HFFc6 (cell line): ENCODE results near the gene UGCG. TPM values are rescaled to one million over a fixed set of nuclear protein-coding genes. Genes with fewer than 3 reads are reported as not detected.
"Not testable (repeated sequence)": the region's sequence is repeated elsewhere in the genome, so short reads cannot be mapped to it uniquely, and the experiment has no call there.

Experiments used
- DNase-seq: peaks from one replicate; pipeline ENCODE4 v3.0.0-alpha.2; 2018
- H3K27ac Mint-ChIP-seq: 2 replicates; pipeline ENCODE4 v1.8.0; 2020; ENCODE audit warnings: mild to moderate bottlenecking, mixed read lengths
- H3K27me3 Mint-ChIP-seq: 2 replicates; pipeline ENCODE4 v1.8.0; 2021; ENCODE audit warnings: mild to moderate bottlenecking, moderate library complexity, mixed read lengths; ENCODE audit not compliant: insufficient read depth
- H3K36me3 Mint-ChIP-seq: 2 replicates; pipeline ENCODE4 v1.8.0; 2021; ENCODE audit warnings: low read depth, mixed read lengths
- H3K4me1 Mint-ChIP-seq: 2 replicates; pipeline ENCODE4 v1.8.0; 2020; ENCODE audit warnings: low read depth, mixed read lengths
- H3K4me3 Mint-ChIP-seq: 2 replicates; pipeline ENCODE4 v1.8.0; 2020; ENCODE audit warnings: mild to moderate bottlenecking, moderate library complexity, mixed read lengths
- H3K9me3 Mint-ChIP-seq: 2 replicates; pipeline ENCODE4 v1.8.0; 2020; ENCODE audit warnings: mild to moderate bottlenecking, mixed read lengths
- CTCF ChIP-seq: fragments of 200-600 bp; sonication (generic); IDR thresholded peaks from 2 replicates; pipeline ENCODE4 v1.5.0; 2021; ENCODE audit warnings: antibody characterized with exemption, mild to moderate bottlenecking
- total RNA-seq, 6 experiments: library from RNA; stranded (reverse); fragmentation: NEBNext Ultra II Directional; extraction: Animal tissue kit (Norgen Biotek cat#: 25700); gene quantifications; 2 replicates in 1 of 6; 3 replicates in 5 of 6; pipeline ENCODE4 v1.2.3, GENCODE V29; 2021

UGCG gene
- total RNA-seq, 6 experiments from 2014 or later, result 45.5 to 82.3 (median 70.4) TPM

- Mint-ChIP-seq H3K36me3 (no peaks in the 10 kb centered on the region), H3K4me3 (no peak overlapping the region)
- TF ChIP-seq CTCF, result no peak
Measured at GRCh38 chr9:111876179-111876578, 20.4 kb upstream of the UGCG start.

GRCh38 chr9:111877420-111877819 lies 19.2 kb upstream of the UGCG start:
- Mint-ChIP-seq H3K27me3 (no peaks in the 10 kb centered on the region; the same call in 1 of the 2 replicates), H3K4me1 (peaks cover 8% of the 10 kb centered on the region; the same call in 1 of the 2 replicates), H3K9me3 (peaks cover 12% of the 10 kb centered on the region; the same call in 1 of the 2 replicates), H3K36me3 (no peaks in the 10 kb centered on the region), H3K27ac (no peak overlapping the region), H3K4me3 (no peak overlapping the region)
- DNase-seq, result no peak
- no peak for TF ChIP-seq CTCF

More at GRCh38 chr9:111876179-111876578, 20.4 kb upstream of the UGCG start:
- no peak for DNase-seq
- Mint-ChIP-seq H3K4me1 (peaks cover 8% of the 10 kb centered on the region; the same call in 1 of the 2 replicates), H3K9me3 (peaks cover 7% of the 10 kb centered on the region; the same call in 1 of the 2 replicates), H3K27me3 (no peaks in the 10 kb centered on the region; the same call in 1 of the 2 replicates), H3K27ac (no peak overlapping the region)

DNA sequence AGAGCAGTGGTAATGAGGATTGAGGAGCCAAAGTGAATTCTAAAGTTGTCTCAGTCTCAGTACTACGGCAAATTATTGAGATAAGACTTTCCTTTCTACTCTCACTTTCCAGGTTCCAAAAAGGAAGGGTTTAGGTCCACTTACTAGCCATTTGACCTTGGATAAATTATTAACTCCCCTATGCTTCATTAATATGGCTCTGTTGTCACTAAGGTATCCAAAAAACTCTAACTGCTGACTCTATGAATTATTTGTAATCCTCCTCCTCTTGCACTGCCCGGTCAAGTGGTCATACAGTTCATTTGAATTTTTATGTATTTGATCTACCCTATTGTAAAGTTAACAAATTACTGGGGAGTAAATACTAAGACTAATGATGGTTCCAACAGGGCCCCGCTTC lies 17.7 kb upstream of the UGCG start:
- DNase-seq, result no peak
- Mint-ChIP-seq H3K36me3 (no peaks in the 10 kb centered on the region), H3K27me3 (no peaks in the 10 kb centered on the region; the same call in 1 of the 2 replicates), H3K4me3 (no peak overlapping the region), H3K27ac (no peak overlapping the region), H3K4me1 (peaks cover 8% of the 10 kb centered on the region; the same call in 1 of the 2 replicates), H3K9me3 (peaks cover 12% of the 10 kb centered on the region; the same call in 1 of the 2 replicates)
- no peak for TF ChIP-seq CTCF

DNA sequence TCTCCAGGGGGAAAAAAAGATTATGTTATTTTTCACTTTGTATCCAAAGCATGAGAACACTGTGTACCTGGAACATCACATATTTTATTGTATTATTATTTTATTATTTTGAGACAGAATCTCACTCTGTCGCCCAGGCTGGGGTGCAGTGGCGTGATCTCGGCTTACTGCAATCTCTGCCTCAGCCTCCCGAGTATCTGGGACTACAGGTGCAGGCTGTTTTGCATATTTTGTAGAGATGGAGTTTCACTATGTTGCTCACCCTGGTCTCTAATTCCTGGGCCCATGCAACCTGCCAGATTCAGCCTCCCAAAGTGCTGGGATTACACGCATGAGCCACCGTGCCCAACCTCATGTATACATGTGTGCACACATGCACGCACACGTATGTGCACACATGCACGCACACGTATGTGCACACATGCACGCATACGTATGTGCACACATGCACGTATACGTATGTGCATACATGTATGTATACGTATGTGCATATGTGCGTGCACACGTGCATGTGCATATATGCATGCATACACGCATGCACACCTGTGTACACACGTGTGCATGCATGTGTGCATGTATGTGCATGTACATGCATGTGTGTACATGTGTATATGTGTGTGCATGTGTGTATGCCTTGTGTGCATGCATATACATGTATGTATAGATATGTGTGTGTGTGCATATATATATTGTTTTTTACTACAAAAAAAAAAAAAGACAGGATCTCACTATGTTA lies 9.5 kb upstream of the UGCG start:
- Mint-ChIP-seq H3K36me3 (no peaks in the 10 kb centered on the region), H3K9me3 (no peaks in the 10 kb centered on the region), H3K4me3 (no peak overlapping the region), H3K4me1 (peaks cover 4% of the 10 kb centered on the region), H3K27me3 (no peaks in the 10 kb centered on the region), H3K27ac (no peak overlapping the region)
- no peak for DNase-seq
- no peak for TF ChIP-seq CTCF

DNA sequence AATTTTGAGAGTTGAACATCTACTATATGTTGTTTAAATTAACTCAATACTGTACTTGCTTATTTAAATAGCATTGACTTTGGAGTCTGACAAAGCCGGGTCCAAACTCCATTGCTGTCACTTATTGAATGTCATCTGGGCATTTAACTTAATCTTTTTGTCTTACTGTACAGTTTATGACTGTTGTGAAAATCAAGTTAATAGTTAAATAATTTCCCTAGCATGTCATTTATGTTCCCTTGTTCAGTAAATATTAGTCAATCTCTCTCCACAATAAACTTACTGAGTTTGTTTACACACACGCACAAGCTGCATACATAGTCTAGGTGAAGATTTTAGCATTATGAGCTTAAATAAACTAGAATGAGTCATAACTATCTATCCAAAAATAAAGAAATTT lies 6.3 kb upstream of the UGCG start:
- H3K36me3 Mint-ChIP-seq, result no peaks in the 10 kb centered on the region
- H3K27ac Mint-ChIP-seq, result no peak overlapping the region
- peaks cover 12% of the 10 kb centered on the region for H3K4me1 Mint-ChIP-seq
- TF ChIP-seq CTCF, result no peak
- H3K4me3 Mint-ChIP-seq, result no peak overlapping the region
- no peaks in the 10 kb centered on the region for H3K9me3 Mint-ChIP-seq
- H3K27me3 Mint-ChIP-seq, result no peaks in the 10 kb centered on the region
- no peak for DNase-seq

DNA sequence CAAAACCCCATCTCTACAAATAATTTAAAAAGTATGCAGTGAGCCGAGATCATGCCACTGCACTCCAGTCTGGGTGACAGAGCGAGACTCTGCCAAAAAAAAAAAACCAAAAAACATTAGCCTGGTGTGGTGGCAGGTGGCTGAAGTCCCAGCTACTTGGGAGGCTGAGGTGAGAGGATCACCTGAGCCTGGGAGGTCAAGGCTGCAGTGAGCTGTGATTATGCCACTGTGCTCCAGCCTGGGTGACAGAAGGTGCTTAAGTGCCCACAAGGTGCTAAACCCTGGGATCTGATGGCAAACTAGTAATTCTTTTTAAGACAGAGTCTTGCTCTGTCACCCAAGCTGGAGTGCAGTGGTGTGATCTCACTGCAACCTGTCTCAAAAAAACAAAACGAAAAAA lies 5.7 kb upstream of the UGCG start:
- H3K27ac Mint-ChIP-seq, H3K36me3 Mint-ChIP-seq, H3K27me3 Mint-ChIP-seq, DNase-seq, H3K9me3 Mint-ChIP-seq, H3K4me3 Mint-ChIP-seq: not testable (repeated sequence)
- peaks cover 18% of the 10 kb centered on the region for H3K4me1 Mint-ChIP-seq
